PFSK-1 (cell line): ENCODE results near the gene PTGER4.

Source experiments
- POLR2AphosphoS5 ChIP-seq: IDR thresholded peaks from 2 replicates; pipeline ENCODE4 v1.6.1; 2012; ENCODE audit warnings: low read depth, mild to moderate bottlenecking, control low read depth, low read length, moderate library complexity
- REST ChIP-seq, 2 experiments: IDR thresholded peaks; 2 replicates each; pipeline versions ENCODE4 v1.6.1 to v1.8.0; 2011 to 2012; ENCODE audit warnings: low read depth in 2 of 2, low read length in 2 of 2, control low read depth in 1 of 2, inconsistent platforms in 1 of 2, mild to moderate bottlenecking in 1 of 2, moderate library complexity in 1 of 2; ENCODE audit not compliant: insufficient read depth in 1 of 2
- SIN3A ChIP-seq: IDR thresholded peaks from 2 replicates; pipeline ENCODE4 v1.6.1; 2012; ENCODE audit warnings: mild to moderate bottlenecking, low read length, moderate library complexity, borderline replicate concordance; ENCODE audit not compliant: insufficient read depth
- TAF1 ChIP-seq: IDR thresholded peaks from 2 replicates; pipeline ENCODE4 v1.6.1; 2012; ENCODE audit warnings: low read length, control low read depth, borderline replicate concordance; ENCODE audit not compliant: insufficient read depth

DNA sequence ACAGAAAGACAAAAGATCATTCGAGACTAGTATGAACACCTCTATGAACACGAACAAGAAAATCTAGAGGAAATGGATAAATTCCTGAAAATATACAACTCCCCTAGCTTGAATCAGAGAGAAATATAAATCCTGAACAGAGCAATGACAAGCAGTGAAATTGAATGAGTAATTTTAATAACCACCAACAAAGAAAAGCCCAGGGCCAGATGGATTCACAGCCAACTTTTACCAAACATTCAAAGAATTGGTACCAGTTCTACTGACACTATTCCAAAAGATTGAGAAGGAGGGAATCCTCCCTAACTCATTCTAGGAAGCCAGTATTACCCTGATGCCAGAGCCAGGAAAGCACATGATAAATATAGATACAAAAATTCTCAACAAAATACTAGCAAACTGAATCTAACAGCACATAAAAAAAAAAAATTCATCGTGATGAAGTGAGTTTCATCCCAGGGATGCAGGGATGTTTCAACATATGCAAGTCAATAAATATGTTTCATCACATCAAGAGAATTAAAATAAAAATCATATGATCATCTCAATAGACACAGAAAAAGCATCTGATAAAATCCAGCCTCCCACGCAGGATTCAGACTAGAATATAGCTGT lies 25.2 kb upstream of the PTGER4 start:
- TF ChIP-seq REST (IDR thresholded peaks at IDR 0.05; ENCODE audit: insufficient read depth in 1 of 2, low read depth in 2 of 2, low read length in 2 of 2): no peak
- TF ChIP-seq POLR2AphosphoS5: no peak
- TF ChIP-seq SIN3A: no peak
- TF ChIP-seq TAF1: no peak
